Activated CD8-positive, alpha-beta T cell treated with anti-CD3 and anti-CD28 coated beads for 36 hours (primary cell): ENCODE results near the gene ZBTB46. TPM values are rescaled to one million over a fixed set of nuclear protein-coding genes. Genes with fewer than 3 reads are reported as not detected.

Experiments
- ATAC-seq: fragments of 200-7000 bp; cut with Tn5 transposase; one replicate; pipeline ENCODE4 v1.10.0; 2021; ENCODE audit warnings: mild to moderate bottlenecking, moderate library complexity
- CTCF ChIA-PET: fragments of 350-600 bp; sonication (Branson Sonifier 250); formaldehyde crosslinking; loops from one replicate; lab custom pipeline; 2021; ENCODE audit warnings: antibody characterized with exemption; lab: Charles Lee
- POLR2A ChIA-PET: fragments of 350-600 bp; sonication (Branson Sonifier 250); formaldehyde crosslinking; loops from one replicate; lab custom pipeline; 2021; ENCODE audit warnings: antibody characterized with exemption; lab: Charles Lee
- DNase-seq: peaks from one replicate; pipeline ENCODE4 v3.0.0-alpha.2; 2020
- H3K27ac Mint-ChIP-seq: one replicate; pipeline ENCODE4 v1.8.0; 2021; ENCODE audit warnings: mild to moderate bottlenecking, mixed read lengths
- H3K27me3 Mint-ChIP-seq: one replicate; pipeline ENCODE4 v1.8.0; 2021; ENCODE audit warnings: mixed read lengths
- H3K36me3 Mint-ChIP-seq: one replicate; pipeline ENCODE4 v1.8.0; 2021; ENCODE audit warnings: low read depth, mixed read lengths
- H3K4me1 Mint-ChIP-seq: one replicate; pipeline ENCODE4 v1.8.0; 2021; ENCODE audit warnings: low read depth, mixed read lengths
- H3K4me3 Mint-ChIP-seq: one replicate; pipeline ENCODE4 v1.8.0; 2021; ENCODE audit warnings: mild to moderate bottlenecking, moderate library complexity, mixed read lengths
- H3K9me3 Mint-ChIP-seq: one replicate; pipeline ENCODE4 v1.8.0; 2021; ENCODE audit warnings: mixed read lengths
- intact Hi-C: fragments of 100-400 bp; cut with micrococcal nuclease; formaldehyde crosslinking; loops from one replicate; pipeline ENCODE4 v1.10.0; 2022
- total RNA-seq, 2 experiments: library from RNA; stranded (reverse); gene quantifications; one replicate each; pipeline ENCODE4 v1.2.3, GENCODE V29; 2021
- TF ChIP-seq, protein P1 (sequence below): fragments of 200-600 bp; IDR thresholded peaks from one replicate; pipeline ENCODE4 v1.8.0; 2022; ENCODE audit warnings: antibody characterized with exemption, mild to moderate bottlenecking

Gene ZBTB46
- total RNA-seq, 2 experiments from 2014 or later = 0.31 to 0.38 TPM

- Mint-ChIP-seq H3K27ac (no peak overlapping the region), H3K4me1 (peaks cover 2% of the 10 kb centered on the region), H3K9me3 (no peaks in the 10 kb centered on the region), H3K27me3 (no peaks in the 10 kb centered on the region), H3K4me3 (no peak overlapping the region), H3K36me3 (no peaks in the 10 kb centered on the region)
- ChIA-PET CTCF (interaction anchor here (2.0 kb wide), 1 partner anchor 16 kb away, joined by 7 read pairs; no protein-coding TSS in a partner anchor), POLR2A (interaction anchor here (0.9 kb wide), 1 partner anchor 30 kb away, joined by 3 read pairs; no protein-coding TSS in a partner anchor)
- DNase-seq (no peak), ATAC-seq (no peak)
- TF ChIP-seq, protein P1, sequence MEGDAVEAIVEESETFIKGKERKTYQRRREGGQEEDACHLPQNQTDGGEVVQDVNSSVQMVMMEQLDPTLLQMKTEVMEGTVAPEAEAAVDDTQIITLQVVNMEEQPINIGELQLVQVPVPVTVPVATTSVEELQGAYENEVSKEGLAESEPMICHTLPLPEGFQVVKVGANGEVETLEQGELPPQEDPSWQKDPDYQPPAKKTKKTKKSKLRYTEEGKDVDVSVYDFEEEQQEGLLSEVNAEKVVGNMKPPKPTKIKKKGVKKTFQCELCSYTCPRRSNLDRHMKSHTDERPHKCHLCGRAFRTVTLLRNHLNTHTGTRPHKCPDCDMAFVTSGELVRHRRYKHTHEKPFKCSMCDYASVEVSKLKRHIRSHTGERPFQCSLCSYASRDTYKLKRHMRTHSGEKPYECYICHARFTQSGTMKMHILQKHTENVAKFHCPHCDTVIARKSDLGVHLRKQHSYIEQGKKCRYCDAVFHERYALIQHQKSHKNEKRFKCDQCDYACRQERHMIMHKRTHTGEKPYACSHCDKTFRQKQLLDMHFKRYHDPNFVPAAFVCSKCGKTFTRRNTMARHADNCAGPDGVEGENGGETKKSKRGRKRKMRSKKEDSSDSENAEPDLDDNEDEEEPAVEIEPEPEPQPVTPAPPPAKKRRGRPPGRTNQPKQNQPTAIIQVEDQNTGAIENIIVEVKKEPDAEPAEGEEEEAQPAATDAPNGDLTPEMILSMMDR = no peak
- intact Hi-C loops = no loop called here
Observed at GRCh38 chr20:63769891-63770474, 61.1 kb downstream of the ZBTB46 start.

DNA sequence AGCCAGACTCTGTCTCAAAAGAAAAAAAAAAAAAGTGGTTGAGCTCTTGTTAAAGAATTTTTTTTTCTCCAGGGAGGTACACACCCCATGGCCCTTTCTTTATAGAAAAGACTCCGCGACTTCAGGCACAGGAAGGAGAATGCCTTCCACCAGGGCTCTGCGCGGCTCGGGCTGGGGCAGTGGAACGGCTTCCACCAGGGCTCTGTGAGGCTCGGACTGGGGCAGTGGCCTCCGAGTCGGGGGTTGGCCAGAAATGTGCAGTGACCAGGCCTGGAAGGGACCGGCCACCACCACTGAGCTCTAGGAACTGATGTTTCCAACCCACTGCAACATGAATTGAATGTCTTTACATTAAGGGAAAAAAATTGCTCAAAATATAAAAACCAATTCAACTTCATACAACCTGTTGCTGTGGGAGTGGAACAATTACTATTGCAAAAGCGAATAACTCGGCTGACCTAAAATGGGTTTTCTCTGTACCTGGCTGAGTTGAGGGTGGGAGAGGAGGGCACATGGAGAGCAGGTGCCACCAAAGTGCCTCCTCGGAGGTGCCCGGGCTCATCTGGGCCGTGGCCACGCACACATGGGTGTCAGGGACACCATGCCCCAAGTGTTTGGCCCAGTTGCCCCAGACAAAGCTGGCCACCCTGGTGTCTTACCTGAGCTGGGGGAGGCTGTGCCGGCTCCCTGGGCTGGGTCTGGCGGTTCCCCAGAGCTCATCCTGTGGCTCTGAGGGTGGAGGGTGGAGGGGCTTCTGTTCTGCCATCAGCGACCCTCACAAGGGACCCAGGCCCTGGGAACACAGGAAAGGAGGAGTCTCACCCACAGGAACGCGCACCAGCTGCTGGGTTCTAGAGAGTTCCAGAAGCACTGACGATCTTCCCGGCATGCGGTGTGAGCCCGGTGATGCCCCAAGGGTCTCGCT is 62.2 kb downstream of the ZBTB46 start:
- no peak overlapping the region for H3K4me3 Mint-ChIP-seq
- POLR2A ChIA-PET = interaction anchor here (0.9 kb wide), 1 partner anchor 31 kb away, joined by 3 read pairs; no protein-coding TSS in a partner anchor
- H3K36me3 Mint-ChIP-seq = no peaks in the 10 kb centered on the region
- ATAC-seq (no peak), DNase-seq (no peak)
- CTCF ChIA-PET = interaction anchor here (0.9 to 2.0 kb wide), 2 partner anchors 10 to 17 kb away, joined by 3 to 7 read pairs; no protein-coding TSS in a partner anchor
- H3K27ac Mint-ChIP-seq = no peak overlapping the region
- H3K27me3 Mint-ChIP-seq = no peaks in the 10 kb centered on the region
- no peaks in the 10 kb centered on the region for H3K9me3 Mint-ChIP-seq
- H3K4me1 Mint-ChIP-seq = no peaks in the 10 kb centered on the region
- intact Hi-C loops = no loop called here
- TF ChIP-seq, protein P1 = no peak

- TF ChIP-seq, protein P1 = no peak
- DNase-seq (no peak), ATAC-seq (no peak)
- Mint-ChIP-seq H3K4me3 (no peak overlapping the region), H3K36me3 (no peaks in the 10 kb centered on the region), H3K9me3 (no peaks in the 10 kb centered on the region), H3K4me1 (no peaks in the 10 kb centered on the region), H3K27ac (no peak overlapping the region), H3K27me3 (no peaks in the 10 kb centered on the region)
- ChIA-PET POLR2A (no interaction called here), CTCF (interaction anchor here (0.9 kb wide), 1 partner anchor 9 kb away, joined by 3 read pairs; no protein-coding TSS in a partner anchor)
- intact Hi-C loops = no loop called here
Observed at GRCh38 chr20:63767886-63768285, 63.2 kb downstream of the ZBTB46 start.

- POLR2A ChIA-PET = no interaction called here
- ATAC-seq (no peak), DNase-seq (no peak)
- H3K27ac Mint-ChIP-seq = no peak overlapping the region
- H3K9me3 Mint-ChIP-seq = no peaks in the 10 kb centered on the region
- H3K4me3 Mint-ChIP-seq = no peak overlapping the region
- H3K36me3 Mint-ChIP-seq = no peaks in the 10 kb centered on the region
- intact Hi-C loops = no loop called here
- no peaks in the 10 kb centered on the region for H3K27me3 Mint-ChIP-seq
- no peaks in the 10 kb centered on the region for H3K4me1 Mint-ChIP-seq
- CTCF ChIA-PET = no interaction called here
- TF ChIP-seq, protein P1 = no peak
Observed at GRCh38 chr20:63767456-63767855, 63.6 kb downstream of the ZBTB46 start.
